Measurements from ENCODE around the gene VWDE.
A peak's percentile ranks its signal among the peaks of the same experiment; 100 is the strongest.
"Not testable (repeated sequence)": the region's sequence is repeated elsewhere in the genome, so short reads cannot be mapped to it uniquely, and the experiment has no call there.

The VWDE gene

DNA sequence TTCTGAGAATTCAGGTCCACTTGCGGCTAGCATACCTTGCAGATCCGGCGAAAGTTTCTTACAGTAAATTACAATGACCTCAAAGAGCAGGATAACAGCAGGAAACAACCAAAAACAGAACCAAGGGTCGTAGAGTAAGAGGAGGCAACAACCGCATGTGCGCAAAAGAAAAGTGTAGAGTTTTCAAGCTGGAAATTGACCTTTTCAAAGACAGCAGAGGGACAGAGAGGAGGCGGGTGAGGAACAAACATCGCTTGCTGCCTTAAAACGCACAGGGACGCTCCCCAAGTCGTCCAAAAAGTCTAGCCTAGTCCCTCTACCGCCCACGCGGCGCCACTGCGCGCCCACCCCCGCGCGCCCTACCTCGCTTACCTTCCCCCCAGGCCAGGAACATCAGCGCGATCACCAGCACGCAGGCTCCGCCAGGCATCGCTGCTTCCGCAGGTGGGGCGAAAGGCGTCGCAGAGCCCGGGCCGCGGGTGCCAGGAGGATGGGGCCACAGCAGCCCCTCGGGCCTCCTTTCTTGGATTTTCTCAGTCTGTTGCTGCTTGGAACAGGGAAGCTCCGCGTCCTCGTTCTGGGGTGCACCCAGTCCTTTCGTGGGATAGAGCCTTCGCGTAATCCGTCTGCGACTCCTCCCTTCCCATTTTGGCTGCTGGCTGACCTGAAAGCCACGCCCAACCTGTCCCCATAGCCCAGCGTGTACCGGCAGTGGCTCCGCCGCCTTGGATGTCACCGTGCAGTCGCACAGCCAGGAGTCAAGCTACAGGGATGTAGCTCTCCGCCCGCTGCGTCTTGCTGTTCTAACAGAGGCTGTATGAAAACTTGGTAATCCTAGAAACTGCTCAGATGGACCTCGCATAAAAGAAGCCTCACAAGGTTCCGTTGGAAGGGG lies at the start of gene VWDE:
Gene VWDE (minus strand): TSS at position 579 of the 895 bp plus-strand sequence. CDS start 149 bp downstream, at position 430.
- DNase-seq (ENCODE audit: low spot score): peak; percentile 65

DNA sequence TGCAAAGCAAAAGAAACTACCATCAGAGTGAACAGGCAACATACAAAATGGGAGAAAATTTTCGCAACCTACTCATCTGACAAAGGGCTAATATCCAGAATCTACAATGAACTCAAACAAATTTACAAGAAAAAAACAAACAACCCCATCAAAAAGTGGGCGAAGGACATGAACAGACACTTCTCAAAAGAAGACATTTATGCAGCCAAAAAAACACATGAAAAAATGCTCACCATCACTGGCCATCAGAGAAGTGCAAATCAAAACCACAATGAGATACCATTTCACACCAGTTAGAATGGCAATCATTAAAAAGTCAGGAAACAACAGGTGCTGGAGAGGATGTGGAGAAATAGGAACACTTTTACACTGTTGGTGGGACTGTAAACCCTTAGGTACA lies 49.5 kb upstream of the VWDE start:
- DNase-seq (ENCODE audit: low spot score): not testable (repeated sequence)

DNA sequence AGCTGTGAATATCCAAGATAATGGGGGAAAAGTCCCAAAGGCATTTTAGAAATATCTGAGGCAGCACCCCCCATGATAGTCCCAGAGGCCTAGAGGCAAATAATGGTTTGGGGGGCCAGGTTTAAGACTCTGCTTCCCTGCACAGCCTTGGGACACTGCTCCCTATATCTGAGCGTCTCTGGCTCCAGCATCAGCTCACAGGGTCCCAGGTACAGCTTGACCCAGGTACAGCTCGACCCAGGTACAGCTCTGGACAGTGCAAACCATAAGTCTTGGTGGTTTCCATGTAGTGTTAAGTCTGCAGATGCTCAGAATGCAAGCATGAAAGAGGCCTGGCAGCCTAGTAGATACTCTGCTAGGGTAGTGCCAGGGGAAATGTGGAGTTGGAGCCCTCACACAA lies 47.0 kb upstream of the VWDE start:
- no peak for DNase-seq (ENCODE audit: low spot score)

GRCh38 chr7:12444785-12445184 lies 41.1 kb upstream of the VWDE start:
- no peak for DNase-seq (ENCODE audit: low spot score)

DNA sequence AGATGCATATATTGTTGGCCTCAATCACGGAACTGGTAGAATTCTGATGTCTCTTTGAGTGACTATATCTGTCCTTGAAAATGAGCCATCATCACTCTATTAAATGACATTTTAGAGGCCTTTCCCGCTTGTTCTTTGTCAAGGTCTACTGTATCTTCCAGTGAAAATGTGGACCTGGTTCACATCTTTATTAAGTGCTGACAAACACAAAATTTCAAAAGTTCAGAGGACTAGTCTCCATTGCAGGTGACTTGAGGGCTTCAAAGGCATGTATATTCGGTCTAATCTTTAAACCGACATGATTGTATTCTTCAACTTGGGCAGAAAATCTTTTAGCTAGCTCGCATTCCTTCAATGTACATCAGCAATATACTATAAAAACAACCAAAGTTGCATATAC lies 36.6 kb upstream of the VWDE start:
- DNase-seq (ENCODE audit: low spot score): no peak

- no peak for DNase-seq (ENCODE audit: low spot score)
Observed at GRCh38 chr7:12436896-12437535, 33.4 kb upstream of the VWDE start.

GRCh38 chr7:12436126-12436525 lies 32.5 kb upstream of the VWDE start:
- DNase-seq (ENCODE audit: low spot score): no peak

GRCh38 chr7:12434012-12434642 lies 30.5 kb upstream of the VWDE start:
- DNase-seq (ENCODE audit: low spot score): no peak

DNA sequence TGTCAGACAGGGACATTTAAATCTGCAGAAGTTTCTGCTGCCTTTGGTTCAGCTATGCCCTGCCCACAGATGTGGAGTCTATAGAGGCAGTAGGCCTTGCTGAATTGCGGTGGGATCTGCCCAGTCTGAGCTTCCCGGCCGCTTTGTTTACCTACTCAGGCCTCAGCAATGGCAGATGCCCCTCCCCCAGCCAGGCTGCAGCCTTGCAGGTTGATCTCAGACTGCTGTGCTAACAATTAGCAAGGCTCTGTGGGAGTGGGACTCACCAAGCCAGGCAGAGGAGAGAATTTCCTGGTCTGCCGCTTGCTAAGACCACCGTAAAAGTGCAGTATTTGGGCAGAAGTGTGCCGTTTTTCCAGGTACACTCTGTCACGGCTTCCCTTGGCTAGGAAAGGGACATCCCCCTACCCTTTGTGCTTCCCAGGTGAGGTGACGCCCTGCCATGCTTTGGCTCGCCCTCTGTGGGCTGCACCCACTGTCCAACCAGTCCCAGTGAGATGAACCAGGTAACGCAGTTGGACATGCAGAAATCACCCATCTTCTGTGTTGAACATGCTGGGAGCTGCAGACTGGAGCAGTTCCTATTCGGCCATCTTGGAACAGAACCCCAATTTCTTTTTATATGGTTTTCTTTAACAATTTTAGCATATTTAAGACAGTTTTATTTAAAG lies 28.4 kb upstream of the VWDE start:
- DNase-seq (ENCODE audit: low spot score): no peak

DNA sequence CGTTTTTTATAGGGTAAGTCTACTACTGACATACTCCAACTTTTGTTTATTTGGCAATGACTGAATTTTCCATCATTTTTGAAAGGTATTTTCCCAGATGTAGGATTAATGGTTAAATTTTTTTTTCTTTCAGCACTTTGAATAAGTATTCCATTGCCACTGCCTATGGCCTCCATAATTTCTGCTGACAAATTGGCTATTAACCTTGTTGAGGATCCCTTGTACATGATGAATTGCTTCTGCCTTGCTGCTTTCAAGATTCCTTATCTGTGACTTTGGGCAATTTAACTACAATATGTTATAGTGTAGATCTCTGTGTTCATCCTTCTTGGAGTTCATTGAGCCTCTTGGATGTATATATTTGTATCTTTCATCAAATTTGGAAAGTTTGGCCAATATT lies 21.6 kb upstream of the VWDE start:
- DNase-seq (ENCODE audit: low spot score): no peak

DNA sequence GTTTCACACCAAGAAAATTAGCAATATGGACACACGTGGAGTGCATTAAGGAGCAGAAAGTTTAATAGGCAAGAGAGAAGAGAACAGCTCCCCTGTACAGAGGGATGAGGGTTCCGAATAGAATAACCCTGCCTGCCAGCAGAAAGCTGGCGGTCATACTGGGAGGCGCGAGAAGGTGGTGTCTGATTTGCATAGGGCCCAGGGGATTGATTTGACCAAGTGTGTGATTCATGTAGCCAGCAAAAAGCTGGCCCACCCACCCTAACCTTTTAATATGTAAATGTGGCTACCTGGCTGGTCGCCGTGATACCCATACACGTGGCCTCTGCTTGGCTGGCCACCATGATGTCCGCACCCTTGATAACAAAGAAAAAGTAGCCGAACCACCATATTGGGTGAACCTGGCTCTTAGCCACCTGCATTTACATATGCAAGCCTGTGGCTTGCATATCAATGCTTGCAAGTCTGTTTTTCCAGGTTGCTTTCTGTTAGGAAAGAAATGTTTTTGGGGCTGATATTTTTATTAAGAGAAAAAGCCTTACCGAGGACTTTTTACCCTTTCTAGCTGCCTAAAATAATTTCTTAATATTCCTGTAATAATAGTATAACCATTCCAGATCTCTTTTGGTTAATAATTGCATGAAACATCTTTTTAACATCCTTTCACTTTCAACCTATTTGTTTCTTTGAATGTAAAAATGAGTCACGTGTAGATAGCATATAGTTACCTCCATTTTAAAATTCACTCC lies 20.5 kb upstream of the VWDE start:
- DNase-seq (ENCODE audit: low spot score): no peak

DNA sequence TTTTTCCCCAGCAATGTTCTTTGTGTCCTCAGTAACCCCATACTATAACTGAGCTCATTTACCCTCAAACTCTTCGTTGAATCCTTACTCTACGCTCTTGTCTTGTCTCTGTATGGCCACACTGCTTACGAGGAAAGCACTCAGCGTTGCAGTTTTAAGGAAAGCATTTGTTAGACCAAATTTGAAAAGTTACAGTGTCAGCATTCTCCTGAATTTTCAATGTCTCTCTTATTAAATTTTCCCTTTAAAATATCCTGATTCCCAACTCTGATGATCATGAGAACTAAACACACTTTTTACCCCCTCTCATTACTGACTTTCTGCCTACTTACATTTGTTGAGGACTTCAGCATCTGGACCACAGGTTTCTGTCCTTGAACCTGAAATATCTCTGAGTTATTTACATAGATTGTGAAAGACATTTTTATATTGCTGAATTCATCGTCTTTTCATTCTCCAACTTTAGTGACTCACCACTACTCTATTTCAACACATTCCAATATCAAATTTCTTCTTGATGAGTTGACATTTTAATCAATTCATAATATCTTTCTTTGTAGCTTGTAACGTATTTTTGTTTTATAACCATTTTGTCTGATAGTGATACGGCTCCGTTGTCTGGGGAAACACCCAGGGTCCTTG lies 19.8 kb upstream of the VWDE start:
- no peak for DNase-seq (ENCODE audit: low spot score)

DNA sequence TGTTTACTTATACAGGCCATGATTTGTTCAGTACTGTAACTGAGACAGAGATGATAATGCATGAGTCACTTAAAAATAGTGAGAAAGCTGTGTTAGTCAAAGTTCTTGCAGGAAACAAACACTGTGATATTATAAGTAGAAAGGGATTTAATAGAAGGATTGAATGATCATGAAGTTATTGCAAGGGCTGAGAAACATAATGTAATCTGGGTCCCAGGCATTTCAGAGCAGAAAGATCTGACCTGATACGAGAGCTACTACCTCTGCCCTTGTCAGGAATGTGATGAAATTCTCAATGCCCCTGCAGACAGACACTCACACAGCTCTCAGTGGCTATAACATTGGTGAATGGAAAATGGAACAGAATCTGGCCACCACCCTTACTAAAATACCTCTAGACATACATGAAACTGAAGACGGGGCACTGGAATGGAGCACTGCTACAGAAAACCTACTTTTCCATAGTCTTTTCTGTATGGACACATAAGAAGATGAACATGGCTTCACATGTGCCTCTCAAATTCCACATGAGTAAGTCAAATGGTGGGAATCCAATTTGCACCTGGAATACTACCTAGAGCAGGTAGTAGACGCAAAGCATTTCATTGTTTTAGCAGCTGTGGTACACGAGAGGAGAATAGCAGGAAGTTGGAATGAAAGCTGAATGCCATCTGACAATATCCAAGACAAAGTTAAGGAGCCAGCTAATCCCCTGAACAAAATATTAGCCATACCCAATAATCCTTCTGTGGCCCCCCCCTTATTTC lies 19.1 kb upstream of the VWDE start:
- DNase-seq (ENCODE audit: low spot score): no peak

DNA sequence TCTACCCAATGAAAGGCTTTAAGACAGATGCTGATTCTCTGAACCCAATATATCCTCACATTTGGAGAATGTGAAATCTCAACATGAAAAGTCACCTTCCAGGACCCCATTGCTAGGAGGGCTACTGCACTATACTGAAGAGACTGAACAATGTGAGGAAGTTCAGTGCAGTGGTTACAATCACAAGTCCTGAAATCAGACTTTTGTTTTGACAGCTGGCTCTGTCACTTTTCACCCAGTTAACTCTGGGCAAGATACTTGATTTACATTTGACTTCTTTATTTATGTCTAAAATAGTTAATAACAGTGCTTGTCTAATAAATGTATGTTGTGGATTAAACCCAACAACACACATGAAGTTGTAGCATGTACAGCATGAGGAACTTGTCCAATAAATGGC lies 14.8 kb upstream of the VWDE start:
- DNase-seq (ENCODE audit: low spot score): no peak

DNA sequence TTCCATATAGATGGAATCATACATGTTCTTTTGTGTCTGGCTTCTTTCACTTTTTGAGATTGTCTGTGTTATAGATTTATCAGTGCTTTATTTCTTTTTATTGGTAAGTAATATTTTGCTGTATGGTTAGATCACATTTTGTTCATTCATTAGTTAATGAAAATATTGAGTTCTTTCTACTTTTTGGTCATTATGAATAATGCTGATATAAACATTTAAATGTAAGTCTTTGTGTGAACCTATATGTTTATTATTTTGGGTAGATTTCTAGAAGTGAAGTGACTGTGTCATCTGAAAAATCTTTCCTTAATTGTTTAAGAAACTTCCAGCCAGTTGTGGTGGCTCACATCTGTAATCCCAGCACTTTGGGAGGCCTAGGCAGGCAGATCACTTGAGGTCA lies 11.4 kb upstream of the VWDE start:
- DNase-seq (ENCODE audit: low spot score): no peak

GRCh38 chr7:12412407-12412806 lies 8.7 kb upstream of the VWDE start:
- no peak for DNase-seq (ENCODE audit: low spot score)

DNA sequence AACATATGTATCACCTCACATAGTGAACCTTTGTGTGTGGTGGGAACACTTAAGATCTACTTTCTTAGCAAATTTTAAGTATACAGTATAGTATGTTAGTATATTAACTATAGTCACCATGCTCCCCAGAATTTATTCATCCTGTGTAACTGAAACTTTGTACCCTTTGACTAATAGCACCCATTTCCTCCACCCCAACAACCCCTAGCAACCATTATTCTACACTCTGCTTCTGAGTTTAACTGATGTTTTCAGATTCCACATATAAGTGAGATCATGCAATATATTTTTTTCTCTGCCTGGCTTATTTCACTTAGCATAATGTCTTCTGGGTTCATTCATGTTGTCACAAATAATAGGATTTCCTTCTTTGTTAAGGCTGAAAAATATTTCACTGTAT lies 6.9 kb upstream of the VWDE start:
- DNase-seq (ENCODE audit: low spot score): no peak

- DNase-seq (ENCODE audit: low spot score): no peak
Observed at GRCh38 chr7:12409097-12409711, 5.5 kb upstream of the VWDE start.

- not testable (repeated sequence) for DNase-seq (ENCODE audit: low spot score)
Observed at GRCh38 chr7:12407652-12408051, 4.0 kb upstream of the VWDE start.

- DNase-seq (ENCODE audit: low spot score): no peak
Observed at GRCh38 chr7:12402365-12402725, 1.3 kb downstream of the VWDE start.
